SK-N-SH treated with all-trans-retinoic acid at 6 μM for 48 hours (cell line): ENCODE measurements around the gene TMPRSS4.

Experiments used
- ATAC-seq: fragments of 200-7000 bp; cut with Tn5 transposase; 3 replicates; pipeline ENCODE4 v1.9.1; 2020; ENCODE audit warnings: mild to moderate bottlenecking, moderate library complexity
- ARNTL ChIP-seq: fragments of 450-650 bp; formaldehyde crosslinking; IDR thresholded peaks from 2 replicates; pipeline ENCODE4 v1.5.0; 2020; ENCODE audit warnings: low read depth, mild to moderate bottlenecking, moderate library complexity, borderline replicate concordance
- BACH2 ChIP-seq: fragments of 250-450 bp; sonication (Bioruptor Pico); IDR thresholded peaks from 2 replicates; pipeline ENCODE4 v1.9.0; 2021; ENCODE audit warnings: mild to moderate bottlenecking, borderline replicate concordance
- CSDC2 ChIP-seq: fragments of 250-450 bp; sonication (Bioruptor Pico); IDR thresholded peaks from 2 replicates; pipeline ENCODE4 v1.5.0; 2020; ENCODE audit warnings: mild to moderate bottlenecking, moderate library complexity
- GLIS3 ChIP-seq: fragments of 250-450 bp; sonication (Bioruptor Pico); IDR thresholded peaks from 2 replicates; pipeline ENCODE4 v1.5.0; 2020; ENCODE audit warnings: mild to moderate bottlenecking, moderate library complexity
- OSR1 ChIP-seq: fragments of 250-450 bp; sonication (Bioruptor Pico); IDR thresholded peaks from 2 replicates; pipeline ENCODE4 v1.8.0; 2022; ENCODE audit warnings: moderate library complexity, mild to moderate bottlenecking, inconsistent platforms
- PPARA ChIP-seq: fragments of 250-450 bp; sonication (Bioruptor Pico); IDR thresholded peaks from 2 replicates; pipeline ENCODE4 v1.5.0; 2020; ENCODE audit warnings: mild to moderate bottlenecking, borderline replicate concordance
- RARB ChIP-seq: fragments of 250-450 bp; sonication (Bioruptor Pico); IDR thresholded peaks from 2 replicates; pipeline ENCODE4 v1.8.0; 2021; ENCODE audit warnings: mild to moderate bottlenecking, moderate library complexity
- SNAI2 ChIP-seq: fragments of 250-450 bp; sonication (Bioruptor Pico); IDR thresholded peaks from 2 replicates; pipeline ENCODE4 v1.5.0; 2020; ENCODE audit warnings: mild to moderate bottlenecking, moderate library complexity
- TCF4 ChIP-seq: fragments of 250-450 bp; sonication (Bioruptor Pico); IDR thresholded peaks from 2 replicates; pipeline ENCODE4 v1.8.0; 2021; ENCODE audit warnings: mild to moderate bottlenecking, moderate library complexity, borderline replicate concordance
- TOX ChIP-seq: fragments of 250-450 bp; sonication (Bioruptor Pico); IDR thresholded peaks from 2 replicates; pipeline ENCODE4 v1.8.0; 2021; ENCODE audit warnings: mild to moderate bottlenecking, moderate library complexity, borderline replicate concordance
- ZC3H10 ChIP-seq: fragments of 250-450 bp; sonication (Bioruptor Pico); IDR thresholded peaks from 2 replicates; pipeline ENCODE4 v1.5.1; 2021; ENCODE audit warnings: mild to moderate bottlenecking, moderate library complexity
- ZFP3 ChIP-seq: fragments of 250-450 bp; sonication (Bioruptor Pico); IDR thresholded peaks from 2 replicates; pipeline ENCODE4 v1.5.0; 2020; ENCODE audit warnings: mild to moderate bottlenecking, moderate library complexity
- ZFP30 ChIP-seq: fragments of 450-650 bp; formaldehyde crosslinking; IDR thresholded peaks from 2 replicates; pipeline ENCODE4 v1.5.0; 2022; ENCODE audit warnings: mild to moderate bottlenecking, moderate library complexity
- ZNF565 ChIP-seq: fragments of 450-650 bp; formaldehyde crosslinking; conservative IDR thresholded peaks from 2 replicates; pipeline ENCODE4 v1.5.0; 2020; ENCODE audit warnings: low read depth, mild to moderate bottlenecking, moderate library complexity
- ZNF70 ChIP-seq: fragments of 450-650 bp; formaldehyde crosslinking; IDR thresholded peaks from 2 replicates; pipeline ENCODE4 v1.5.0; 2020; ENCODE audit warnings: mild to moderate bottlenecking, moderate library complexity
- ZNF8 ChIP-seq: fragments of 450-650 bp; formaldehyde crosslinking; IDR thresholded peaks from 2 replicates; pipeline ENCODE4 v1.5.0; 2020; ENCODE audit warnings: mild to moderate bottlenecking, moderate library complexity
- TF ChIP-seq, protein P1 (sequence below): fragments of 250-450 bp; sonication (Bioruptor Pico); IDR thresholded peaks from 2 replicates; pipeline ENCODE4 v1.5.1; 2021; ENCODE audit warnings: mild to moderate bottlenecking, moderate library complexity
- TF ChIP-seq, protein P2 (sequence below): fragments of 250-450 bp; sonication (Bioruptor Pico); IDR thresholded peaks from 2 replicates; pipeline ENCODE4 v1.8.0; 2021; ENCODE audit warnings: low read depth, mild to moderate bottlenecking, moderate library complexity, borderline replicate concordance
- TF ChIP-seq, protein P3 (sequence below): fragments of 250-450 bp; sonication (Bioruptor Pico); IDR thresholded peaks from 2 replicates; pipeline ENCODE4 v1.5.1; 2020; ENCODE audit warnings: low read depth, mild to moderate bottlenecking, moderate library complexity
- TF ChIP-seq, protein P4 (sequence below): fragments of 250-450 bp; sonication (Bioruptor Pico); IDR thresholded peaks from 2 replicates; pipeline ENCODE4 v1.8.0; 2020; ENCODE audit warnings: mild to moderate bottlenecking, moderate library complexity, borderline replicate concordance

TMPRSS4 gene

DNA sequence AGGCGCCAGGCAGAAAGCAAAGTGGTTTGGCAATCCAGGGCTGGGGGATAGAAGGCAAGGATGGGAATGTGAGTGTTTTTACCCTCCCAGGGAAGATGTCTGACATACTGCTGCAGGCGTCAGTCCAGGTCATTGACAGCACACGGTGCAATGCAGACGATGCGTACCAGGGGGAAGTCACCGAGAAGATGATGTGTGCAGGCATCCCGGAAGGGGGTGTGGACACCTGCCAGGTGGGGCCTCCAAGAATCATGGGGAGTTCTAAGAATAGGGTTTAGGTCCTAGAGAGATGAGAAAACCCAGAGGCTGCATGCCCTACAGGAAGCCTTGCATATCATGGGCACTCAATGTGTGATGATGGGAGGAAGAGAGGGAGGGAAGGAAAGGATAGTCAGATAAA lies 38.2 kb downstream of the TMPRSS4 start (continued):
- TF ChIP-seq TOX (CRISPR knock-in tag), result no peak
- TF ChIP-seq ZFP3 (CRISPR knock-in tag), result no peak
- no peak for TF ChIP-seq ZNF565 (CRISPR knock-in tag)

DNA sequence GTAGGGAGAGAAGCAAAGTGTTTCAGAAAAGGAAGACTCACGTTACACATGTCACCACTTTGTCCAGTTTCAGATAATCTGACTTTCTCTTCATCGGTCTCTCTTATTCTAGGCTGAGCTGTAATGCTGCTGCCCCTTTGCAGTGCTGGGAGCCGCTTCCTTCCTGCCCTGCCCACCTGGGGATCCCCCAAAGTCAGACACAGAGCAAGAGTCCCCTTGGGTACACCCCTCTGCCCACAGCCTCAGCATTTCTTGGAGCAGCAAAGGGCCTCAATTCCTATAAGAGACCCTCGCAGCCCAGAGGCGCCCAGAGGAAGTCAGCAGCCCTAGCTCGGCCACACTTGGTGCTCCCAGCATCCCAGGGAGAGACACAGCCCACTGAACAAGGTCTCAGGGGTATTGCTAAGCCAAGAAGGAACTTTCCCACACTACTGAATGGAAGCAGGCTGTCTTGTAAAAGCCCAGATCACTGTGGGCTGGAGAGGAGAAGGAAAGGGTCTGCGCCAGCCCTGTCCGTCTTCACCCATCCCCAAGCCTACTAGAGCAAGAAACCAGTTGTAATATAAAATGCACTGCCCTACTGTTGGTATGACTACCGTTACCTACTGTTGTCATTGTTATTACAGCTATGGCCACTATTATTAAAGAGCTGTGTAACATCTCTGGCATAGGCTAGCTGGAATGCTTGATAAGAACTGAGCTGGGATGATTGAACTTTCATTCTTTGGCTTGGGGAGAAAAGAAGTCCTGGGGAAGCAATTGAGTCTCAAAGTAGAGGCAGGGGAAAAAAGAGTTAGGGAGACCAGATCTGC lies 41.1 kb downstream of the TMPRSS4 start:
- TF ChIP-seq ZFP3 (CRISPR knock-in tag) (no peak), ZFP30 (CRISPR knock-in tag) (no peak), BACH2 (CRISPR knock-in tag) (no peak), CSDC2 (CRISPR knock-in tag) (no peak), ZC3H10 (CRISPR knock-in tag) (no peak), TOX (CRISPR knock-in tag) (no peak), SNAI2 (CRISPR knock-in tag) (no peak), ARNTL (CRISPR knock-in tag) (no peak), RARB (CRISPR knock-in tag) (no peak)
- TF ChIP-seq, protein P1, sequence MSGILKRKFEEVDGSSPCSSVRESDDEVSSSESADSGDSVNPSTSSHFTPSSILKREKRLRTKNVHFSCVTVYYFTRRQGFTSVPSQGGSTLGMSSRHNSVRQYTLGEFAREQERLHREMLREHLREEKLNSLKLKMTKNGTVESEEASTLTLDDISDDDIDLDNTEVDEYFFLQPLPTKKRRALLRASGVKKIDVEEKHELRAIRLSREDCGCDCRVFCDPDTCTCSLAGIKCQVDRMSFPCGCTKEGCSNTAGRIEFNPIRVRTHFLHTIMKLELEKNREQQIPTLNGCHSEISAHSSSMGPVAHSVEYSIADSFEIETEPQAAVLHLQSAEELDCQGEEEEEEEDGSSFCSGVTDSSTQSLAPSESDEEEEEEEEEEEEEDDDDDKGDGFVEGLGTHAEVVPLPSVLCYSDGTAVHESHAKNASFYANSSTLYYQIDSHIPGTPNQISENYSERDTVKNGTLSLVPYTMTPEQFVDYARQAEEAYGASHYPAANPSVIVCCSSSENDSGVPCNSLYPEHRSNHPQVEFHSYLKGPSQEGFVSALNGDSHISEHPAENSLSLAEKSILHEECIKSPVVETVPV (CRISPR knock-in tag), result no peak
- TF ChIP-seq, protein P2, sequence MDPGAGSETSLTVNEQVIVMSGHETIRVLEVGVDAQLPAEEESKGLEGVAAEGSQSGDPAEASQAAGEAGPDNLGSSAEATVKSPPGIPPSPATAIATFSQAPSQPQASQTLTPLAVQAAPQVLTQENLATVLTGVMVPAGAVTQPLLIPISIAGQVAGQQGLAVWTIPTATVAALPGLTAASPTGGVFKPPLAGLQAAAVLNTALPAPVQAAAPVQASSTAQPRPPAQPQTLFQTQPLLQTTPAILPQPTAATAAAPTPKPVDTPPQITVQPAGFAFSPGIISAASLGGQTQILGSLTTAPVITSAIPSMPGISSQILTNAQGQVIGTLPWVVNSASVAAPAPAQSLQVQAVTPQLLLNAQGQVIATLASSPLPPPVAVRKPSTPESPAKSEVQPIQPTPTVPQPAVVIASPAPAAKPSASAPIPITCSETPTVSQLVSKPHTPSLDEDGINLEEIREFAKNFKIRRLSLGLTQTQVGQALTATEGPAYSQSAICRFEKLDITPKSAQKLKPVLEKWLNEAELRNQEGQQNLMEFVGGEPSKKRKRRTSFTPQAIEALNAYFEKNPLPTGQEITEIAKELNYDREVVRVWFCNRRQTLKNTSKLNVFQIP (CRISPR knock-in tag), result no peak
- TF ChIP-seq, all 23 proteins: peak for 0
- no peak for ATAC-seq

DNA sequence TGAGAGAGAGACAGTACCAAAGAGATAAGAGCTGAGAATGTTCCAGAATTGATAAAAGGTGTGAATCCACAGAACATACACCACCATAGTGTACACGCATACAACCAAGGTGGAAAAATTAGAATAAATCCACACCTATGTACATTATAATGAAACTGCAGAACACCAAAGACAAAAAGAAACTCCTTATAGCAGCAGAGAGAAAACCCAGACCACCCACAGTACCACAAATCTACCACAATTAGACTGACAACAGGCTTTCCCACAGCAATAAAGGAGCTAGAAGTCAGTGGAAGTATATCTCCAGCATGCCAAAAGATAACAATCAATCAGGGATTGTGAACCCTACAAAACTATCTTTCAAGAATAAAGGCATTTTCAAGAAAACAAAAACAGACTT lies 43.9 kb downstream of the TMPRSS4 start:
- no peak for TF ChIP-seq RARB (CRISPR knock-in tag)
- TF ChIP-seq, protein P1 (CRISPR knock-in tag), result no peak
- TF ChIP-seq PPARA (CRISPR knock-in tag), result no peak
- no peak for TF ChIP-seq ZC3H10 (CRISPR knock-in tag)
- no peak for TF ChIP-seq ZNF565 (CRISPR knock-in tag)
- TF ChIP-seq ZFP3 (CRISPR knock-in tag), result no peak
- no peak for TF ChIP-seq ARNTL (CRISPR knock-in tag)
- TF ChIP-seq BACH2 (CRISPR knock-in tag), result no peak
- TF ChIP-seq TOX (CRISPR knock-in tag), result no peak
- no peak for TF ChIP-seq GLIS3 (CRISPR knock-in tag)
- no peak for TF ChIP-seq ZFP30 (CRISPR knock-in tag)
- no peak for TF ChIP-seq OSR1 (CRISPR knock-in tag)
- TF ChIP-seq, protein P3, sequence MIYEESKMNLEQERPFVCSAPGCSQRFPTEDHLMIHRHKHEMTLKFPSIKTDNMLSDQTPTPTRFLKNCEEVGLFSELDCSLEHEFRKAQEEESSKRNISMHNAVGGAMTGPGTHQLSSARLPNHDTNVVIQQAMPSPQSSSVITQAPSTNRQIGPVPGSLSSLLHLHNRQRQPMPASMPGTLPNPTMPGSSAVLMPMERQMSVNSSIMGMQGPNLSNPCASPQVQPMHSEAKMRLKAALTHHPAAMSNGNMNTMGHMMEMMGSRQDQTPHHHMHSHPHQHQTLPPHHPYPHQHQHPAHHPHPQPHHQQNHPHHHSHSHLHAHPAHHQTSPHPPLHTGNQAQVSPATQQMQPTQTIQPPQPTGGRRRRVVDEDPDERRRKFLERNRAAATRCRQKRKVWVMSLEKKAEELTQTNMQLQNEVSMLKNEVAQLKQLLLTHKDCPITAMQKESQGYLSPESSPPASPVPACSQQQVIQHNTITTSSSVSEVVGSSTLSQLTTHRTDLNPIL (CRISPR knock-in tag), result no peak
- TF ChIP-seq, protein P4, sequence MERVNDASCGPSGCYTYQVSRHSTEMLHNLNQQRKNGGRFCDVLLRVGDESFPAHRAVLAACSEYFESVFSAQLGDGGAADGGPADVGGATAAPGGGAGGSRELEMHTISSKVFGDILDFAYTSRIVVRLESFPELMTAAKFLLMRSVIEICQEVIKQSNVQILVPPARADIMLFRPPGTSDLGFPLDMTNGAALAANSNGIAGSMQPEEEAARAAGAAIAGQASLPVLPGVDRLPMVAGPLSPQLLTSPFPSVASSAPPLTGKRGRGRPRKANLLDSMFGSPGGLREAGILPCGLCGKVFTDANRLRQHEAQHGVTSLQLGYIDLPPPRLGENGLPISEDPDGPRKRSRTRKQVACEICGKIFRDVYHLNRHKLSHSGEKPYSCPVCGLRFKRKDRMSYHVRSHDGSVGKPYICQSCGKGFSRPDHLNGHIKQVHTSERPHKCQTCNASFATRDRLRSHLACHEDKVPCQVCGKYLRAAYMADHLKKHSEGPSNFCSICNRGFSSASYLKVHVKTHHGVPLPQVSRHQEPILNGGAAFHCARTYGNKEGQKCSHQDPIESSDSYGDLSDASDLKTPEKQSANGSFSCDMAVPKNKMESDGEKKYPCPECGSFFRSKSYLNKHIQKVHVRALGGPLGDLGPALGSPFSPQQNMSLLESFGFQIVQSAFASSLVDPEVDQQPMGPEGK (CRISPR knock-in tag), result no peak
- no peak for TF ChIP-seq ZNF8 (CRISPR knock-in tag)
- TF ChIP-seq ZNF70 (CRISPR knock-in tag), result no peak
- no peak for TF ChIP-seq CSDC2 (CRISPR knock-in tag)
- no peak for TF ChIP-seq TCF4 (CRISPR knock-in tag)
- no peak for TF ChIP-seq SNAI2 (CRISPR knock-in tag)
- TF ChIP-seq, all 23 proteins: peak for 0
- ATAC-seq, result no peak
